SJCRH30 (cell line): ENCODE data around the gene GON7. TPM values are rescaled to one million over a fixed set of nuclear protein-coding genes. Genes with fewer than 3 reads are reported as not detected.
A peak's percentile ranks its signal among the peaks of the same experiment; 100 is the strongest.
"Not testable (repeated sequence)": the region's sequence is repeated elsewhere in the genome, so short reads cannot be mapped to it uniquely, and the experiment has no call there.

ENCODE experiments used
- DNase-seq, 2 experiments: peaks; one replicate each; pipeline ENCODE4 v3.0.0-alpha.2; 2015 to 2020
- H3K27ac ChIP-seq: fragments of 250-450 bp; sonication (Bioruptor Pico); 2 replicates; pipeline ENCODE4 v1.5.1; 2020; ENCODE audit warnings: mild to moderate bottlenecking, moderate library complexity
- H3K27me3 ChIP-seq: fragments of 250-450 bp; sonication (Bioruptor Pico); 2 replicates; pipeline ENCODE4 v1.5.1; 2020; ENCODE audit warnings: mild to moderate bottlenecking, moderate library complexity
- H3K36me3 ChIP-seq: fragments of 250-450 bp; sonication (Bioruptor Pico); 2 replicates; pipeline ENCODE4 v1.5.1; 2020; ENCODE audit warnings: mild to moderate bottlenecking, moderate library complexity
- H3K4me1 ChIP-seq: fragments of 250-450 bp; sonication (Bioruptor Pico); 2 replicates; pipeline ENCODE4 v1.5.1; 2020; ENCODE audit warnings: mild to moderate bottlenecking, moderate library complexity
- H3K4me3 ChIP-seq: fragments of 250-450 bp; sonication (Bioruptor Pico); 2 replicates; pipeline ENCODE4 v1.5.1; 2020; ENCODE audit warnings: mild to moderate bottlenecking, moderate library complexity
- H3K9me3 ChIP-seq: fragments of 250-450 bp; sonication (Bioruptor Pico); replicated peaks from 2 replicates; pipeline ENCODE4 v1.5.1; 2020; ENCODE audit warnings: mild to moderate bottlenecking, moderate library complexity
- total RNA-seq: library from RNA; depleted of rRNA; stranded (reverse); fragments of >200 nt; shearing (Covaris generic); gene quantifications from 2 replicates; pipeline ENCODE4 v1.2.3, GENCODE V29; 2014

GON7 gene
- total RNA-seq, 1 experiment from 2014 or later = 24.1 TPM

DNA sequence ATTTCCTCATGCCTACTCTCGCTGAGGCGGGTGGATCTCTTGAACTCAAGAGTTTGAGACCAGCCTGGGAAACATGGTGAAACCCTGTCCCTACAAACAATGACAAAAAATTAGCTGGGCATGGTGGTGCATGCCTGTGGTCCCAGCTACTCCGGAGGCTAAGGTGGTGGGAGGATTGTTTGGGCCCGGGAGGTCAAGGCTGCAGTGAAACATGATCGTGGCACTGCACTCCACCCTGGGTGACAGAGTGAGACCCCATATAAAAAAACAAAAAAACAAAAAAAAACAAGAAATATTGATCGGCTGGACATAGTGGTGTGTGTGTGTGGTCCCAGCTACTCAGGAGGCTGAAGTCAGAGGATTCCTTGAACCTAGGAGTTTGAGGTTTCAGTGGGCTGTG is 31.4 kb downstream of the GON7 start:
- DNase-seq = peak in 1 of 2 experiments; percentile 29

GRCh38 chr14:93174731-93175130 is 32.1 kb downstream of the GON7 start:
- H3K4me3 ChIP-seq, H3K36me3 ChIP-seq, H3K9me3 ChIP-seq, H3K27ac ChIP-seq, DNase-seq, H3K27me3 ChIP-seq: not testable (repeated sequence)
- H3K4me1 ChIP-seq = peaks cover 16% of the 10 kb centered on the region

More for the DNA sequence above, 31.4 kb downstream of the GON7 start:
- H3K4me3 ChIP-seq = no peak overlapping the region
- no peaks in the 10 kb centered on the region; the same call in 1 of the 2 replicates for H3K27me3 ChIP-seq
- H3K36me3 ChIP-seq = no peaks in the 10 kb centered on the region
- H3K4me1 ChIP-seq = peaks cover 16% of the 10 kb centered on the region
- H3K9me3 ChIP-seq = no peaks in the 10 kb centered on the region
- no peak overlapping the region for H3K27ac ChIP-seq

GRCh38 chr14:93173943-93174395 is 32.9 kb downstream of the GON7 start:
- H3K36me3 ChIP-seq = no peaks in the 10 kb centered on the region
- H3K4me1 ChIP-seq = peaks cover 16% of the 10 kb centered on the region
- H3K9me3 ChIP-seq = no peaks in the 10 kb centered on the region
- H3K4me3 ChIP-seq = no peak overlapping the region
- no peak overlapping the region for H3K27ac ChIP-seq
- DNase-seq = peak; percentile 24 to 42
- no peaks in the 10 kb centered on the region; the same call in 1 of the 2 replicates for H3K27me3 ChIP-seq

GRCh38 chr14:93171376-93171775 is 35.5 kb downstream of the GON7 start:
- H3K27ac ChIP-seq = no peak overlapping the region
- no peak overlapping the region for H3K4me3 ChIP-seq
- no peak for DNase-seq

DNA sequence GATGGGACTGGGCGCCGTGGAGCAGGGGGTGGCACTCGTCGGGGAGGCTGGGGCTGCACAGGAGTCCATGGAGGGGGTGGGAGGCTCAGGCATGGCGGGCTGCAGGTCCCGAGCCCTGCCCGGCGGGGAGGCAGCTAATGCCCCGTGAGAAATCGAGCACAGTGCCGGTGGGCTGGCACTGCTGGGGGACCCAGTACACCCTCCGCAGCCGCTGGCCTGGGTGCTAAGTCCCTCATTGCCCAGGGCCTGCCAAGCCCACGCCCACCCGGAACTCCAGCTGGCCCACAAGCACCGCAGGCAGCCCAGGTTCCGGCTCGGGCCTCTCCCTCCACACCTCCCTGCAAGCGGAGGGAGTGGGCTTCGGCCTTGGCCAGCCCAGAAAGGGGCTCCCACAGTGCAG is 36.7 kb downstream of the GON7 start:
- H3K36me3 ChIP-seq, H3K27me3 ChIP-seq, H3K27ac ChIP-seq, H3K4me1 ChIP-seq, DNase-seq, H3K4me3 ChIP-seq, H3K9me3 ChIP-seq: not testable (repeated sequence)

More at GRCh38 chr14:93171376-93171775, 35.5 kb downstream of the GON7 start:
- Histone ChIP-seq H3K36me3 (no peaks in the 10 kb centered on the region), H3K27me3 (no peaks in the 10 kb centered on the region; the same call in 1 of the 2 replicates), H3K4me1 (peaks cover 12% of the 10 kb centered on the region), H3K9me3 (no peaks in the 10 kb centered on the region)

GRCh38 chr14:93169619-93170018 is 37.2 kb downstream of the GON7 start:
- H3K4me1 ChIP-seq = not testable (repeated sequence)

GRCh38 chr14:93168610-93169009 is 38.3 kb downstream of the GON7 start:
- H3K4me3 ChIP-seq, H3K9me3 ChIP-seq, H3K36me3 ChIP-seq, H3K27me3 ChIP-seq, H3K4me1 ChIP-seq, DNase-seq, H3K27ac ChIP-seq: not testable (repeated sequence)

More at GRCh38 chr14:93169619-93170018, 37.2 kb downstream of the GON7 start:
- H3K27me3 ChIP-seq, H3K36me3 ChIP-seq, H3K4me3 ChIP-seq, H3K9me3 ChIP-seq, DNase-seq, H3K27ac ChIP-seq: not testable (repeated sequence)

- H3K4me3 ChIP-seq, H3K9me3 ChIP-seq, H3K27ac ChIP-seq, DNase-seq, H3K36me3 ChIP-seq, H3K27me3 ChIP-seq, H3K4me1 ChIP-seq: not testable (repeated sequence)
Measured at GRCh38 chr14:93165271-93166265, 41.3 kb downstream of the GON7 start.

DNA sequence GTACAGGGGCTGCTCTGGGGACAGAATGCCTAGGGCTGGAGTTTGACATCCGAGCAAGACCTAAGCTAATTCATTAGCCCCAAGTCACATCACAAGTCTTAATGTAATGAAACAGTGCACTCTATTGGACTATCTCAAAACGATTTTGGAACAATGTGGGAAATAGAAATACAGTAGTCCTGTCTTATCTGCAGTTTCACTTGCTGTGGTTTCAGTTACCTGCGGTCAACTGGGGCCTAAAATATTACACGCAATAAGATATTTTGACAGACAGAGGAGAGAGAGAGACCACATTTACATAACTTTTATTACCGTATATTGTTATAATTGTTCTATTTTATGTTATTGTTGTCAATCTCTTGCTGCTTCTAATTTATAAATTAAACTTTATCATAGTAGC is 43.3 kb downstream of the GON7 start:
- H3K4me1 ChIP-seq = no peaks in the 10 kb centered on the region
- H3K9me3 ChIP-seq = no peaks in the 10 kb centered on the region; the same call in 1 of the 2 replicates
- no peak for DNase-seq
- H3K27ac ChIP-seq = no peak overlapping the region
- H3K36me3 ChIP-seq = no peaks in the 10 kb centered on the region
- H3K27me3 ChIP-seq = no peaks in the 10 kb centered on the region
- no peak overlapping the region for H3K4me3 ChIP-seq

- Histone ChIP-seq H3K27me3 (no peaks in the 10 kb centered on the region), H3K4me1 (no peaks in the 10 kb centered on the region), H3K36me3 (no peaks in the 10 kb centered on the region), H3K27ac (no peak overlapping the region), H3K4me3 (no peak overlapping the region), H3K9me3 (no peaks in the 10 kb centered on the region; the same call in 1 of the 2 replicates)
- DNase-seq = no peak
Measured at GRCh38 chr14:93161411-93161940, 45.4 kb downstream of the GON7 start.

DNA sequence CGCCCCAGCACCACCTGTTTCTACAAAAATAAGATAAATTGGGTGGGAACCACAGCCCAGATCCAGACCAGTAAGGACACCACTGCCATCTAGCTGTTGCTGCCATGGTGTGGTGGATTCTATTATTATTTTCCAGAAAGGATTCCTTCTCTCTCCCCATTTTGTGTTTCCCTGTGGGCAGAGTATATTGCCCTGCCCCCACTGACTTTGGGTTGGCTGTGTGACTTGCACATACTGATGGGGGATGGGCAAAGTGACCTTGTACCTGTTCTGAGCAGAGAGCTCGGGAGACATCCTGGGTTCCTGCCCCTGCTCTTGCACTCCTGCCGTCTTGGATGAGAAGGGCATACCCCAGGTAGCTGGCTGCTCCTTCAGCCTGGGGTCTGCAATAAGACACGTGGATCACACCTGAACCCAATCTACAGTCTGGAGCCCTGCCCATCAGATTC is 46.5 kb downstream of the GON7 start:
- Histone ChIP-seq H3K27ac (no peak overlapping the region), H3K4me1 (no peaks in the 10 kb centered on the region), H3K4me3 (no peak overlapping the region), H3K27me3 (no peaks in the 10 kb centered on the region), H3K9me3 (no peaks in the 10 kb centered on the region; the same call in 1 of the 2 replicates), H3K36me3 (no peaks in the 10 kb centered on the region)
- DNase-seq = peak; percentile 25 to 52

GRCh38 chr14:93159625-93160352 is 47.1 kb downstream of the GON7 start:
- H3K9me3 ChIP-seq, H3K27me3 ChIP-seq, H3K4me3 ChIP-seq, H3K36me3 ChIP-seq, H3K27ac ChIP-seq, H3K4me1 ChIP-seq, DNase-seq: not testable (repeated sequence)

- H3K4me1 ChIP-seq, H3K4me3 ChIP-seq, DNase-seq, H3K27ac ChIP-seq, H3K9me3 ChIP-seq, H3K36me3 ChIP-seq, H3K27me3 ChIP-seq: not testable (repeated sequence)
Measured at GRCh38 chr14:93158349-93158748, 48.5 kb downstream of the GON7 start.

DNA sequence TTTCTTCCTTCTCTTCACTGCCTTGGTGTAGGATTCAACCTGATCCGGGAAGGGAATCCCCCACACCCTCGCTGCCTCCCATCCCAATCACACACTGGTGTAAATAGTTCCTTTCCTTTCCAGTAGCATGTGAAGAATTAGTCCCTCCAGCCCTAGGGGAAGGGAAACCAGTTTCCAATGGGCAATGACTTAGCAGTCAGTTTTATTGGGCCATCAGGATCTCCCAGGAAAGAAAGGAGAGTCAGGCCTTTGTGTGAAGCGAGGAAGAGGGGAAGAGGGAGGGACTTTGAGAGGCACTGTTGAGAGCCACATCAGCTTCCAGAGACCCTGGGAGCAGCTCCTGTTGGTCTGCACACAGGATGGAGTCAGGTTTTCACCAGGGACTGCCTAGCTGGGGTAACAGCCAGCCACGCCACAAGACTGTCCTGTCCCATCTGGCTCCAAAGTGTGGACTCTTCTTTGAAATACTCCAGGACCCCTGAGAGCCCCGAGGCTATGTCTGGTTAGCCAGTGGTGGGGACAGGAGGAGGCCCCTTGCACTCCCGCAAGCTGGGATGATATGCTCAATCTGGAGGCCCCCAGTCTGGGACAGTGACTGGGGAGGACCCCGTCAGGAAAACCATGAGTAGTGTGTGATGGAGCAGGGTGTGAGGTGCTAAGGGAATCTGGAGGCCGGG is 50.0 kb downstream of the GON7 start:
- Histone ChIP-seq H3K4me3 (no peak overlapping the region), H3K9me3 (no peaks in the 10 kb centered on the region), H3K27ac (no peak overlapping the region), H3K4me1 (no peaks in the 10 kb centered on the region), H3K27me3 (no peaks in the 10 kb centered on the region), H3K36me3 (no peaks in the 10 kb centered on the region)
- no peak for DNase-seq
